Ureter (tissue), 1 donor: ENCODE data around the gene ANKRD36C. TPM values are rescaled to one million over a fixed set of nuclear protein-coding genes. Genes with fewer than 3 reads are reported as not detected.
"Not testable (repeated sequence)": the region's sequence is repeated elsewhere in the genome, so short reads cannot be mapped to it uniquely, and the experiment has no call there.

Experiments used
- DNase-seq: peaks from one replicate; pipeline ENCODE4 v3.0.0-alpha.2; 2020; ENCODE audit warnings: low spot score
- total RNA-seq: library from RNA; stranded (reverse); gene quantifications from one replicate; pipeline ENCODE4 v1.2.4, GENCODE V29; 2023
- donor health status: DM: yes; HTN: yes; CAD: no.

ANKRD36C gene
- total RNA-seq, 1 donor from 2014 or later: 35.7 TPM

DNA sequence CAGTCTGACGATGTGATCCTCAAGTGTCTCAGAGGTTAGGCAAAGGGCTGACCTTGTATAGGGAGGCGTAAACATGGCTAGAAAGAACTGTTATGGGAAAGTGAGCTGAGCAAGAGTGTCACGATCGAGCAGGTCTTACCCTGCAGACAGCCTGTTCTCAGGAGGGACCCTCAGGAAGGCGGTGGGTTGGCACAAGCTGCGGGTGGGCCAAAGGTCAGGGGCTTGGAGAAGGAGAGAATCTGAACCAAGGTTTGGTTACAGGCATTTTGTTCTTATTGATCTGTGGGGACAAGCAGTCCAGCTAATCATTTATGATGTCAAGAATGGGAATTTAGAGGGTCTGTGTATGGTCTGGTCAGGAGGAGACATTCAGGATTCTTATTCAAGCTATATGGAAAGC is 16.4 kb upstream of the ANKRD36C start:
- DNase-seq: not testable (repeated sequence)

DNA sequence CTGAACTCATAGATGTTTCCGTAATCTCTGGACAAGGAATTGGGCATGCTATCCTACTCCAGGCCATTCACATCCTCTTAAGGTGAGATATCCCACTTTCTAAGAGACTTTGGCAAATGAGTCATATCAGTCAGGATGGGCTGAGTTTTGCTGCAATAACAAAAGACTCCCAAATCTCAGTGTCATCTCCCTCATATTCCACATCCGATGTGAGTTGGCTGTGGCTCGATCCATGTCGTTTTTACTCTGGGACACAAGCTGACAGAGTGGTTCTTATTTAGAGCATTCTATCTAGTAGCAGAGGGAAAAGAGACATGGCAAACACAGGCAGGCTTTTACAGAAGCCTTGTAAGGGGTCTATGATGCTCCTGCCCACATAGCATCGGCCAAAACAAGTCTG is 14.6 kb upstream of the ANKRD36C start:
- DNase-seq: not testable (repeated sequence)

DNA sequence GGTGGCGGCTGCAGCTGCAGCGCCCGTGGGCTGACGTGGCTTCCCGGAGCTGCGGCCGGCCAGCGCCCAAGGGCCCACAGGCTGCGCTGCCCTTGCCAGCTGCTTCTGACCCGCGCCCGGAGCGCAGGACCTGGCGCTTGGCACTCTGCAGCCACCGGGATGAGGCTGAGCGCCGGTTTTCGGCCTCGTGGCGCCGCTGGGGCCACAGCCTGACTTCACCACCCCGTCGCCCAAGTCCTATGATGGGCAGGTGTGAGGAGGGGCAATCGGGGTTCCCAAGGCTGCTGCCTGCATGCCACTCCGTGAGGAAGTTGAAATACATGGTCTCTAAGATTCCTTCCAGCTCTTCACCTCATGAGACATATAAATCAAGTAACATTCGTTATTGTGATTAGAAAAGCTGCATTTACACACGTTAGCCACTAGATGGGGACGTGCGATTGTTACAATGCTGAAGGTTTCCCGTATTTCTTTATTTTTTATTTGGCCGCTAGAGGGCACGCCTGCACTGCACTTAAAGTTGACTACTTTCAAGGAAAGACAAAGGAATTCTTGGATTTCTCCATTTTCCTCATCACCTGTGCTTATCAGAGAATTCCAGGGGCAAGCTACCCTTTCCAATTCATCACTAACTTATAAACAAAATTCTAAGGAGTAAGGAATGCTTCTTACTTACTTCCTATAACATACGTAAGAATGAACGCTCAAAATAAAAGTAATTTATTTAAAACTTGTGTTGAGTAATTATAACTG is 1.1 kb upstream of the ANKRD36C start:
- DNase-seq: peak; percentile 70

DNA sequence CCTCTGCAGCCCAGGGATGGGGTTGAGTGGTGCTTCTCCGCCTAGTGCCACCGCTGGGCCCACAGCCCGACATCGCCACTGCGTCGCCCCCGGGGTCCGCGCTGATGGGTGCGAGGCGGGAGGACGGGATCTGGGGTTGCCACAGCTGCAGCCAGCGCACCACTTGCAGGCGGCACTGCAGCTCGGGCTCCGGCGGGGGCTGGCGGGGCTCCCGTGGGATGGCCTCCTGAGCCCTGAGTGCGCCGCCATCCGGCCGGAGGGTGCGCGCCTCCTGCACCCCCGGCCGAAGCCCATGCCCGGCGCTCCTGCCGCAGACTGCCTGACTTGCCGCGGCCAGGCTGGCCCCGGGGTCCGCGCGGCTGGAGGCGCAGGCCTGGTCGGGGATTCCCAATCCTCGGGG is 478 bp upstream of the ANKRD36C start:
- not testable (repeated sequence) for DNase-seq

DNA sequence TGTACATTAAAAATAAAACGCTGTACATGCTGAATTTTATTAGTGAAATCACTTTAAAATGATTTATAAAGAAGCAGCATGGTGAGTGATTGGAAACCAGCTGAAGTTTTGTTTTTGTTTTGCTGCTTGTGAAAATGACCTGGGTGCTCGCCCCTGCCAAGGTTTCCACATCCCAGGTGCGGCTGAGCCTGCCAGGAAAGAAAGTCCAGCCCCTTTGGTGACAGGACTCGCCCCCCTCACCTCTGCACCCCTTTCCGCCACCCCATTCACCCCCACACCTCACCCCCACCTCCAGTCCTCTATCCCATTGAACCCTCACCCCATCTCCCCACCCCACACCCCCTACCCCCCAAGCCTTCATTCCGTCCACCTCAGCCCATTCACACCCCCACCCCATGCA is 740 bp downstream of the ANKRD36C start:
- not testable (repeated sequence) for DNase-seq

DNA sequence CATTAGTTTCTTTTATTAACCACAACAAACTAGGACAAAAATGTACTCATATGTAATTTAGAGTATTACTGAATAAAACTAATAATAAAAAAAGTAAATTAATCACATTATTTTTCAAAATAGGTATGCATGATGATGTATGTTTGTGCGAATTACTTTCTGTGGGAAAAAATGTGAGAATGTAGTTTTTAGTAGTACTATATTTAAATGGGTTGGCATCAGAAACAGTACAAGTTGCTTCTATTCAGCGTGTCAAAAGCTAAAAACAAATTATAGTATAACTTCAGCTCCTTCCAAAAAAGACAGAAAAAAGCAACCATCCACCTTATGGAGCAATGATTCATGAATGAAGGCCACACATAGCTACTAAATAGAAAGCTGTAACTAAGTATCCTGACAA is 40.0 kb downstream of the ANKRD36C start:
- DNase-seq: not testable (repeated sequence)

DNA sequence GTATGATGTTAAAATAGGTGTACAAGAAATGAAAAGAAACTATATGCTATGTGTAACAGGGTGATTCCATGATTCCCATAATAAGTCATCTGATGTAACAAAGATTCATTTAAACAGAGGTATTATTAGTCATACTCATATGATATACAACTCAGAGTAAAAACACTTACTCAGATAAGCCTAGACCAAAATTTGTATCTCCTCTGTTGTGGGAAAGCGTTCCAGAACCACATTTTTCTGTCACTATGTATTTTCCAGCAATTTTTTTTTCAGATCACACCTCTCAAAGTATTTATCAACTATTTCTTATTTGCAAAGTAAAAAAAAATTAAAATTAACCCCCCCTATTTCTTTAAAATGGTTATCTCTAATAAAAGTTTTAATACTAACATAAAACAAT is 43.6 kb downstream of the ANKRD36C start:
- not testable (repeated sequence) for DNase-seq

DNA sequence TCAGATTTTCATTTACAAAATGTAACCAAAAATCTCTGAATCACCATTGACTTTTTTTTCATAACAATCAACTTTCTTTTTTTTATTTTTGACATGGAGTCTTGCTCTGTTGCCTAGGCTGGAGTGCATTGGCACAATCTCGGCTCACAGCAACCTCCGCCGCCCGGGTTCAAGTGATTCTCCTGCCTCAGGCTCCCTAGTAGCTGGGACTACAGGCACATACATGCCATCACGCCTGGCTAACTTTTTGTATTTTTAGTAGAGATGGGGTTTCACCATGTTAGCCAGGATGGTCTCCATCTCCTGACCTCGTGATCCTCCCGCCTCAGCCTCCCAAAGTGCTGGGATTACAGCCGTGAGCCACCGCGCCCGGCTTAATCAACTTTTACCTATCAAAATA is 51.7 kb downstream of the ANKRD36C start:
- not testable (repeated sequence) for DNase-seq

DNA sequence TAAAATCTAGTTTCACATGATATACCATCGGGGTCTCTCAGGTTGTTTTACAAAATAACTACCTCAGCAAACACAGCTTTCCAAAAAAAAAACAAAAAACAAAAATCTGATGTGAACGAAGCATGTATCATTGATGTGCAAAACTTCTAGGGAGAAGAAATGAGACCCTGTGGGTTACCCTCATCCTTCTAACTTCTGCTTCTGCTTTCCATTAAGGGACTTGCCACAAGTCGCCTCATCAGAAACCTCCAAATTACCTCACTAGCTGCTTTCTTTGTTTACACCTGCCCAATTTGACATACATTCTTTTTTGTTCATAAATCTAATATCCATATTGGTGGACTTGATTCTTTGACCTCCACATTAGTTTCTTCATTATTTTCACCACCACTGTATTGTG is 60.9 kb downstream of the ANKRD36C start:
- DNase-seq: not testable (repeated sequence)

DNA sequence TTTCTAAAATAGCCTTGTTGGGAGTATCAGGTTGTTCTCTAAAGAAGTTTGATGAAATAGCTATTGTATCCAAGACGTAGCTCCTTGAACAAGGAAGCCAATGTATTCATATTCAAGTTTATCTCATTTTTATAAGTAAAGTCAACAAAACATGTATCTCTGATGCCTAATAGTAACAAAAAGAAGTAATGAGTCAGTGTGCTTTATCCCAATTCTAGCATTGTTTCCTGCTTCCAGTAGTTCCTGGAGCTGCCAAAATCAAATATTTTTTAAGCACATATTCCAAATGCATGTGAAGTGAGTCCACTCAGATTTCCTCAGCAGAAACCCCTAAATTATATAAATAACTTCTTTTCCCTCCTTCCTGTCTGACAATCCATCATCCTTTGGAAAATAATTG is 74.6 kb downstream of the ANKRD36C start:
- not testable (repeated sequence) for DNase-seq

DNA sequence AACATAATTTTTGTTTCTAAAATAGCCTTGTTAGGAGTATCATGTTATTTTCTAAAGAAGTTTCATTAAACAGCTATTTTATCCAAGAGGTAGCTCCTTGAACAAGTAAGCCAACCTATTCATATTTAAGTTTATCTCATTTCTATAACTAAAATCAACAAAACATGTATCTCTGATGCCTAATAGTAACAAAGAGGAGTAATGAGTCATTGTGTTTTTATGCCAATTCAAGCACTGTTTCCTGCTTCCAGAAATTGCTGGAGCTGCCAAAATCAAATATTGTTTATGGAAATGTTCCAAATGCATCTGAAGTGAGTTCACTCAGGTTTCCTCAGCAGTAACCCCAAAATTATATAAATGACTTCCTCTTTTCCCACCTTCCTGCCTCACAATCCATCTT is 76.5 kb downstream of the ANKRD36C start:
- DNase-seq: not testable (repeated sequence)

DNA sequence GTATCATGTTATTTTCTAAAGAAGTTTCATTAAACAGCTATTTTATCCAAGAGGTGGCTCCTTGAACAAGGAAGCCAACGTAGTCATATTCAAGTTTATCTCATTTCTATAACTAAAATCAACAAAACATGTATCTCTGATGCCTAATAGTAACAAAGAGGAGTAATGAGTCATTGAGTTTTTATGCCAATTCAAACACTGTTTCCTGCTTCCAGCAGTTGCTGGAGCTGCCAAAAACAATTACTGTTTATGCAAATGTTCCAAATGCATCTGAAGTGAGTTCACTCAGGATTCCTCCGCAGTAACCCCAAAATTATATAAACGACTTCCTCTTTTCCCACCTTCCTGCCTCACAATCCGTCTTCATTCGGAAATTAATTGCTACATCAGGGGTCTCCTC is 80.2 kb downstream of the ANKRD36C start:
- not testable (repeated sequence) for DNase-seq

DNA sequence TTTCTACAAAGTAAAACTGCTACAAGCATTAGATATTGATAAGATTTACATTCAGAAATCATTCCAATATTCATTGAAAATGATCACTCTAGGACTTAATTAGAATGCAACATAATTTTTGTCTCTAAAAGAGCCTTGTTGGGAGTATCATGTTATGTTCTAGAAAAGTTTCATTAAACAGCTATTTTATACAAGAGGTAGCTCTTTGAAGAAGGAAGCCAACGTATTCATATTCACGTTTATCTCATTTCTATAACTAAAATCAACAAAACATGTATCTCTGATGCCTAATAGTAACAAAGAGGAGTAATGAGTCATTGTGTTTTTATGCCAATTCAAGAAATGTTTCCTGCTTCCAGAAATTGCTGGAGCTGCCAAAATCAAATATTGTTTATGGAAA is 97.2 kb downstream of the ANKRD36C start:
- not testable (repeated sequence) for DNase-seq

DNA sequence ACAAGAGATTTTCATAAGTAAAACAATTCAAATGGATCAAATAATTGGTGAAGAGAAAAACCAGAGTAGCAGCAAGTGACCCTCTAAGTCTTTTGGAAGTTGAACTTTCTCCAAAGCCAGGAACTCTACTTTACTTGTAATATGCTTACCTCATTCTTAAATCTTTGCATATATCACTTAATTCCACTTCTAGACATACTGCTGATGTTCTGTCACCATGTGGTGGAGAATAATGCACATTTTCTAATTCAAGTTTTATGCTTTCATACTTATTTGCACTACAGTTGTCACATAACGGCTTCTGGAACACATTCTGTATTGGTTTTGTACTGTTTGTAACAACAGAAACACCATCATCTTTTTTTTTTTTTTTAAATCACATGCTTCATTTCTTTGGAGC is 123.7 kb downstream of the ANKRD36C start:
- not testable (repeated sequence) for DNase-seq

DNA sequence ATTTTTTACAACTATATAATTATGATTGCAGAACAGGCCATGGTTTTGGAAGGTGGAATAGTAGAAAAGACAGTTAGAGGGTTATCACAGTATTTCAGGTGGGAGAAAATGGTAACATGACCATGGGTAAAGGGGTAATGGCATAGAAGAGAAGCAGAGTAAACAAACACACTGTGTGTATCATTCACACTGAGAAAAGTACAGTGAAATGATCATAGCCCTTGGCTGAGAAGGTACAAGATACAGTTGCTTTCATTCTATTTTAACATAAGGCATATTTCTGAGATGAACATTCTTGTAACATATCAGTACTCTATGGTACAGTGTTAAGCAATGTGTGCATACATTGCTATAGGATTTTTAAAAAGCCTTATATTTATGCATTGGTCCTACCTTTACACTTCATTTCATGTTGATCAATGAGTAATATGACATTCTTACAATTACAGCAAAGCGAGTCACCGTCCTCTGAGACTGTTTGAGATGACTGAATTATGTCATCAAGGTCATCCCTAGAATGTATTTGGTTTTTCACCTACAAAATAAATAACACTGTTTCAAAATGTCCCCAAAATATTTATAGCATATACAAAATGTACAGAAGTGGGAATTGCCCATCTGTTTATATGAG is 124.5 kb downstream of the ANKRD36C start:
- not testable (repeated sequence) for DNase-seq

DNA sequence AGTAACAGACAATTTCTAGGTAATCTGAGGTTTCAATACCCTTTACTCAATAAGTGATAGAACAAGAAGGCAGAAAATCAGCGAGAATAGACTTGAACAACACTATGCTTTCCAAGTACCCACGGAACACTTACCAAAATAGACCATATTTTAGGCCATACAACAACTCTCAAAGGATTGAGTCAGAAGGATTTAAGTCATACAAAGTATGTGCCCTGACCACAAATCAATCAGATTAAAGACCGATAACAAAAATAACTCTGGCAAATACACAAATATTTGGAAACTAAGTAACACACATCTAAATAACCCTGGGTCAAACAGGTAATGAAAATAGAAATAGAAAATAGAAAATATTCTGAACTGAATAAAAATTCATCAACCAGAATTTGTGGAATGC is 129.5 kb downstream of the ANKRD36C start:
- not testable (repeated sequence) for DNase-seq

DNA sequence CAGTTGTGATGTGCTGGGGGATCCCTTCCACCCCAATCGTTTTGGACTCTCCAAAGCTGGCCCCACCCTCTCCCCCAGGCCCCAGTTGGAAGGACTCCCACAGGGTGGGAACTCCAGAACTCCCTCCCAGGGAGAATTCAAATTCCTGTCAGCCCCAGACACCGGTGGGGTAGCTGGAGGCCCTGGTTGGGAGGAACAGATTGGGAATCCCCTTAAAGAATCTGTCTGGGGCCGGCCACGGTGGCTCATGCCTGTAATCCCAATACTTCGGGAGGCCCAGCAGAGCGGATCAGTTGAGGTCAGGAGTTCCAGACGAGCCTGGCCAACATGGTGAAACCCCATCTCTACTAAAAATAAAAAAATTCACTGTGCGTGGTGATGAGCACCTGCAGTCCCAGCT is 155.5 kb downstream of the ANKRD36C start:
- no peak for DNase-seq

DNA sequence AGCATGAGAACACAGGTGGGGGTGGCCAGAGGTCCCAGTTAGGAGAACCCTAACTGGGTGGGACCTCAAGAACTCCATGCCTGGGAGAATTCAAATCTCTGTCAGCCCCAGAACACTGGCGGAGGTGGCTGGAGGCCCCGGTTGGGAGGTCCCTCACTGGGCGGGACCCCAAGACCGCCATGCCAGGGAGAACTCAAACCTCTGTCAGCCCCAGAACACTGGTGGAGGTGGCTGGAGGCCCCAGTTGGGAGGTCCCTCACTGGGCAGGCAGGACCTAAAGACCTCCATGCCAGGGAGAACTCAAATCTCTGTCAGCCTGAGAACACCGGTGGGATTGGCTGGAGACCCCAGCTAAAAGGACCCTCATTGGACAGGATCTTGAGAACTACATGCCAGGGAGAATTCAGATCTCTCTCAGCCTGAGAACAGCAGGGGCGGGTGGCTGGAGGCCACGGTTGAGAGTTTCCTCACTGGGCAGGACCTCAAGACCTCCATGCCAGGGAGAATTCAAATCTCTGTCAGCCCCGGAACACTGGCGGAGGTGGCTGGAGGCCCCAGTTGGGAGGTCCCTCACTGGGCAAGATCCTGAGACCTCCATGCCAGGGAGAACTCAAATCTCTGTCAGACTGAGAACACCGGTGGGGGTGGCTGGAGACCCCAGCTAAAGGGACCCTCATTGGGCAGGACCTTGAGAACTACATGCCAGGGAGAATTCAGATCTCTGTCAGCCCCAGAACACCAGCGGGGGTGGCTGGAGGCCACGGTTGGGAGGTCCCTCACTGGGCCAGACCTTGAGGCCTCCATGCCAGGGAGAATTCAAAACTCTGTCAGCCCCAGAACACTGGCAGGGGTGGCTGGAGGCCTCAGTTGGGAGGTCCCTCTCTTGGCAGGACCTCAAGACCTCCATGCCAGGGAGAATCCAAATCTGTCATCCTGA is 157.3 kb downstream of the ANKRD36C start:
- not testable (repeated sequence) for DNase-seq

DNA sequence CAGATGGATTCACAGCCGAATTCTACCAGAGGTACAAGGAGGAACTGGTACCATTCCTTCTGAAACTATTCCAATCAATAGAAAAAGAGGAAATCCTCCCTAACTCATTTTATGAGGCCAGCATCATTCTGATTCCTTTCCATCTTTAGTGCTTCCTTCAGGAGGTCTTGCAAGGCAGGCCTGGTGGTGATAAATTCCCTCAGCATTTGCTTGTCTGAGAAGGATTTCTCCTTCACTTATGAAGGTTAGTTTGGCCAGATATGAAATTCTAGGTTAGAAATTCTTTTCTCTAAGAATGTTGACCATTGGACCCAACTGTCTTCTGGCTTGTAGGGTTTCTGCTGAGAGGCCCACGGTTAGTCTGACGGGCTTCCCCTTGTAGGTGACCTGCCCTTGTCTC is 167.4 kb downstream of the ANKRD36C start:
- not testable (repeated sequence) for DNase-seq

DNA sequence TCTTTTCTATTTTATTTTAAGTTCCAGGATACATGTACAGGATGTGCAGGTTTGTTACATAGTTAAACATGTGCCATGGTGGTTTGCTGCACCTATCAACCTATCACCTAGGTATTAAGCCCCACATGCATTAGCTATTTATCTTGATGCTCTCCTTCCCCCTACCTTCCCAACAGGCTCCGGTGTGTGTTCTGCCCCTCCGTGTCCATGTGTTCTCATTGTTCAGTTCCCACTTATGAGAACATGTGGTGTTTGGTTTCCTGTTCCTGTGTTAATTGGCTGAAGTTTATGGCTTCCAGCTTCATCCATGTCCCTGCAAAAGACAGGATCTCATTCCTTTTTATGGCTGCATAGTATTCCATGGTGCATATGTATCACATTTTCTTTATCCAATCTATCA is 174.1 kb downstream of the ANKRD36C start:
- not testable (repeated sequence) for DNase-seq

DNA sequence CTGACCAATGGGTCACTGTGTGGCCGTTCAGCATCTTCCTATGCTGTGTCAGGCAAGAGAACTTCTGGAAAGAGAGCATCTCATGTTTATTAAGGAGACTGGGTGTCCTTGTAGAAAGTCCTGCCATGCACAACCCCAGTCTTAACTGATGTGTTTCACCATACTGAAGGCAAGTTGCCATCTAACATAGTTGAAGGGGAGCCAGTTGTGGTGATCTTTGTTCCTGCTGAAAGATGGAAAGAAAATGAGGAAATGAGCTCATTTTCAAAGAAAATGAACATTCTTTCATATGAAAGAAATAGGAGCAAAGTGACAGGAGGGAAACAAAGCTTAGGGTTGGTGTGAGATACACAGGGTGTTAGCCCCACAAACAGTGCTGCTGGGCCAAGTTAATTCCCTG is 178.3 kb downstream of the ANKRD36C start:
- DNase-seq: not testable (repeated sequence)

DNA sequence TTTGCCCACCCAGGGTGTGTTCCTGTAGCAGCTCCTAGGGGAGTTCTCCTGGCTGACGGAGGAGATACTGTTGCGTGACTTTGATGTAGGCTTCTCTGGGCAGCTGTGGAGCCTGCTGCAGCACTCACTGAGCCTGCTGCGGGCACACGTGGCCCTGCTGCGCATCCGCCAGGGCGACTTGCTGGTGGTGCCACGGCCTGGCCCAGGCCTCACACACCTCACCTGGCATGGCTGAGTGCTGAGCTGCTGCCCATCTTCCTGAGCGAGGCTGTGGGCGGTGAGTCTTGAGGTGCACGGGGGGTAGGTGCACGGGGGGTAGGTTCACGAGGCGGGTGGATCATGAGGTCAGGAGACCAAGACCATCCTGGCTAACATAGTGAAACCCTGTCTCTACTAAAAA is 191.7 kb downstream of the ANKRD36C start:
- no peak for DNase-seq
